Astrocyte of the cerebellum (primary cell): Measurements from ENCODE around the gene IQCE.
"Not testable (repeated sequence)": the region's sequence is repeated elsewhere in the genome, so short reads cannot be mapped to it uniquely, and the experiment has no call there.

Experiments
- DNase-seq: peaks from one replicate; pipeline ENCODE4 v3.0.0-alpha.2; 2011; ENCODE audit warnings: low read depth
- H3K4me3 ChIP-seq: 2 replicates; pipeline ENCODE4 v1.5.1; 2011; ENCODE audit warnings: mild to moderate bottlenecking, low read depth, low read length, moderate library complexity
- in situ Hi-C: cut with HindIII; loops from 2 replicates; pipeline ENCODE4 v1.10.0; 2017; ENCODE audit warnings: low sequenced_read_pairs
- TF ChIP-seq, protein P1 (sequence below): IDR thresholded peaks from 2 replicates; pipeline ENCODE4 v1.5.1; 2012; ENCODE audit warnings: low read length, low read depth, moderate library complexity, mild to moderate bottlenecking; ENCODE audit errors: missing control alignments

Gene IQCE

DNA sequence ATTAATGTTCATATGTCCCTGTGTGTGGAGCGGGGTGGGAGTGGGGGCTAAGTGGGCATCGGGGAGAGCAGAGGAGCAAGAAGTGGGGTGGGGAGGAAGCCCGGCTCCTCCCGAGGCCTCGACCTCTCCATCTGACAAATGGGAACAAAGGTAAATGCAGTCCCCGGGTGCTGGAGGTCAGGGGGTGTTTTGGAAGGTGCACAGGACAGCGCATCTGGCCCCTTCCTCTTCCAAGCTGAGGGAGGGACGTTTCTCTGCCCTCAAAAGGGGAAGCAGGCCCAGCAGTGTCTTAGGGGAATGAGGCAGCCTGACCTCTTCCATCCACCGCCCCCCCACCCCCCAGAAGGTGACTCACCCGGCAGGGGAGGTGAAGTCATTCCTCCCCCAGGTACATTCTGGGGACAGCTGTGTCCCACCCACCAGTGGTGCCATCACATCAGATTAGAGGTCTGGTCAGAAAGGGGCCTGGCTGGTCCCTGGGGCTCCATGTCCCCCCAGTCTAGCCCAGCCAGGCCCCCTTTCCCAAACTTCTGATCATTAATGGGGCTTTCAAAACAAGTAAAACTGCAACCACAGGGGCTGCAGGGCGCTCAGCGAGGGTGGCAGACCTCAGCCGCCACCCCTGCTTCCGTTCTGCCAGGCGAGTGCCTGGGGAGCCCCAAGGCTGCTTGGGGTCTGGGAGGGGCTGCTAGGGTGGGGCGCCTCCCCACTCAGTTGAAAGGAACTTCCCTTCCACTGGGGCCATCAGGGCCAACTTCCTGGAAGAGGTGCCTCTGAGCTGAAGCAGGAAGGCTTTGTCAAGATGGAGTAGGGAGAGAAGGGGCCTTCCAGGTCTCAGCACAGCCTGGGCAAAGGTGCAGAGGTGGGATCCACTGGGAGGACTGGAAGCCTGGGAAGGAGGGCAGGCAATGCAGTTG, 28.4 kb upstream of the IQCE start:
- TF ChIP-seq, protein P1, sequence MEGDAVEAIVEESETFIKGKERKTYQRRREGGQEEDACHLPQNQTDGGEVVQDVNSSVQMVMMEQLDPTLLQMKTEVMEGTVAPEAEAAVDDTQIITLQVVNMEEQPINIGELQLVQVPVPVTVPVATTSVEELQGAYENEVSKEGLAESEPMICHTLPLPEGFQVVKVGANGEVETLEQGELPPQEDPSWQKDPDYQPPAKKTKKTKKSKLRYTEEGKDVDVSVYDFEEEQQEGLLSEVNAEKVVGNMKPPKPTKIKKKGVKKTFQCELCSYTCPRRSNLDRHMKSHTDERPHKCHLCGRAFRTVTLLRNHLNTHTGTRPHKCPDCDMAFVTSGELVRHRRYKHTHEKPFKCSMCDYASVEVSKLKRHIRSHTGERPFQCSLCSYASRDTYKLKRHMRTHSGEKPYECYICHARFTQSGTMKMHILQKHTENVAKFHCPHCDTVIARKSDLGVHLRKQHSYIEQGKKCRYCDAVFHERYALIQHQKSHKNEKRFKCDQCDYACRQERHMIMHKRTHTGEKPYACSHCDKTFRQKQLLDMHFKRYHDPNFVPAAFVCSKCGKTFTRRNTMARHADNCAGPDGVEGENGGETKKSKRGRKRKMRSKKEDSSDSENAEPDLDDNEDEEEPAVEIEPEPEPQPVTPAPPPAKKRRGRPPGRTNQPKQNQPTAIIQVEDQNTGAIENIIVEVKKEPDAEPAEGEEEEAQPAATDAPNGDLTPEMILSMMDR = no peak
- in situ Hi-C loops = no loop called here
- no peak for DNase-seq
- no peak overlapping the region for H3K4me3 ChIP-seq

GRCh38 chr7:2530994-2531795, 27.6 kb upstream of the IQCE start:
- in situ Hi-C loops, H3K4me3 ChIP-seq: not testable (repeated sequence)

DNA sequence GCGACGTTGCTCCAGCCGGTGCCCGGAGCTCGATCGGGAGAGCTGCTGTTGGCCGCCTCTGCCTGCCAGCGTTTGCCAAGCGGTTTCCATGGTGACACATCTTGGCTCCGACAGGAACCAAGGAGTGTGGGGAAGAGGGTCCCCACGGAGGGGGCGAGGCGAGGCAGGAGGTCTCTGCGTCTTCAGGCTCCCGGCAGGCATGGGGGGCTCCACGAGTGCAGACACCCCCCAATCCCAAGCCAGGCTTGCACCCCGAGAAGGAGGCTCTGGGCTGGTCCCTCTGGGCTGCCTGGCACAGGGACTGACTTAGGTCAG, 27.0 kb upstream of the IQCE start:
- in situ Hi-C loops, DNase-seq, H3K4me3 ChIP-seq: not testable (repeated sequence)

More at GRCh38 chr7:2530994-2531795, 27.6 kb upstream of the IQCE start:
- DNase-seq = not testable (repeated sequence)

DNA sequence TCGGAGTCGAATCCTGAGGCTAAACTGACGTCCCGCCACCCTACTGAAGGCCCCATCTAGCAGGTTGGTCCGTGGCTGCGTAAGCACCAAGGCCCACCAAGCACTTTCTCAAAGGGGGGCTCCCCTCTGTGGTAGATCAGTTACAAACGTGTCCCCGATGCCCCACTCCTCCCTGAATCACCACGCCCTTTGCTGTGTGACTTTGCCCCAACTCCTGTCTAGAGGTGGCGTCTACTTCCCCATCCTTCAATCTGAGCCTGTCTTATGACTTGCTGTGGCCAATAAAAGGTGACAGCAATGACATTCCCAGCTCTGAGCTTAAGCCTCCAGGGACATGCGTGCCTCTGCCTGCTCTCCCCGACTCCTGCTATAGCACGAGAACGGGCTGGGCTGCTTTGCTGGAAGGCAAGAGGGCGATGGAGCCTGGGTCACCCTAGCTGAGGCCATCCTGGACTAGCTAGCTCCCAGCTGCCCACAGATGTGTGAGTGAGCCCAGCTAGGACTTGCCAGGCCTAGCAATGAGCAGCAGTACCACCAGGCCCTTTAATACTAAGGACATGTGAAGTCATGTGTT, 26.5 kb upstream of the IQCE start:
- H3K4me3 ChIP-seq, DNase-seq, in situ Hi-C loops: not testable (repeated sequence)

GRCh38 chr7:2532816-2533215, 26.0 kb upstream of the IQCE start:
- in situ Hi-C loops, H3K4me3 ChIP-seq, DNase-seq: not testable (repeated sequence)

DNA sequence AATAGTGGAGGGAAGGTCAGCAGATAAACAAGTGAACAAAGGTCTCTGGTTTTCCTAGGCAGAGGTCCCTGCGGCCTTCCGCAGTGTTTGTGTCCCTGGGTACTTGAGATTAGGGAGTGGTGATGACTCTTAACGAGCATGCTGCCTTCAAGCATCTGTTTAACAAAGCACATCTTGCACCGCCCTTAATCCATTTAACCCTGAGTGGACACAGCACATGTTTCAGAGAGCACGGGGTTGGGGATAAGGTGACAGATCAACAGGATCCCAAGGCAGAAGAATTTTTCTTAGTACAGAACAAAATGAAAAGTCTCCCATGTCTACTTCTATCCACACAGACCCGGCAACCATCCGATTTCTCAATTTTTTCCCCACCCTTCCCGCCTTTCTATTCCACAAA, 25.2 kb upstream of the IQCE start:
- H3K4me3 ChIP-seq, in situ Hi-C loops, DNase-seq: not testable (repeated sequence)

DNA sequence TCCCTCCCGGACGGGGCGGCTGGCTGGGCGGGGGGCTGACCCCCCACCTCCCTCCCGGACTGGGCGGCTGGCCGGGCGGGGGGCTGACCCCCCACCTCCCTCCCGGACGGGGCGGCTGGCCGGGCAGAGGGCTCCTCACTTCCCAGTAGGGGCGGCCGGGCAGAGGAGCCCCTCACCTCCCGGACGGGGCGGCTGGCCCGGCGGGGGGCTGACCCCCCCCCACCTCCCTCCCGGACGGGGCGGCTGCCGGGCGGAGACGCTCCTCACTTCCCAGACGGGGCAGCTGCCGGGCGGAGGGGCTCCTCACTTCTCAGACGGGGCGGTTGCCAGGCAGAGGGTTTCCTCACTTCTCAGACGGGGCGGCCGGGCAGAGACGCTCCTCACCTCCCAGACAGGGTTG, 24.6 kb upstream of the IQCE start:
- in situ Hi-C loops, H3K4me3 ChIP-seq: not testable (repeated sequence)

GRCh38 chr7:2535872-2536627, 22.7 kb upstream of the IQCE start:
- DNase-seq, H3K4me3 ChIP-seq, in situ Hi-C loops: not testable (repeated sequence)

More for the DNA sequence above, 24.6 kb upstream of the IQCE start:
- DNase-seq = not testable (repeated sequence)

DNA sequence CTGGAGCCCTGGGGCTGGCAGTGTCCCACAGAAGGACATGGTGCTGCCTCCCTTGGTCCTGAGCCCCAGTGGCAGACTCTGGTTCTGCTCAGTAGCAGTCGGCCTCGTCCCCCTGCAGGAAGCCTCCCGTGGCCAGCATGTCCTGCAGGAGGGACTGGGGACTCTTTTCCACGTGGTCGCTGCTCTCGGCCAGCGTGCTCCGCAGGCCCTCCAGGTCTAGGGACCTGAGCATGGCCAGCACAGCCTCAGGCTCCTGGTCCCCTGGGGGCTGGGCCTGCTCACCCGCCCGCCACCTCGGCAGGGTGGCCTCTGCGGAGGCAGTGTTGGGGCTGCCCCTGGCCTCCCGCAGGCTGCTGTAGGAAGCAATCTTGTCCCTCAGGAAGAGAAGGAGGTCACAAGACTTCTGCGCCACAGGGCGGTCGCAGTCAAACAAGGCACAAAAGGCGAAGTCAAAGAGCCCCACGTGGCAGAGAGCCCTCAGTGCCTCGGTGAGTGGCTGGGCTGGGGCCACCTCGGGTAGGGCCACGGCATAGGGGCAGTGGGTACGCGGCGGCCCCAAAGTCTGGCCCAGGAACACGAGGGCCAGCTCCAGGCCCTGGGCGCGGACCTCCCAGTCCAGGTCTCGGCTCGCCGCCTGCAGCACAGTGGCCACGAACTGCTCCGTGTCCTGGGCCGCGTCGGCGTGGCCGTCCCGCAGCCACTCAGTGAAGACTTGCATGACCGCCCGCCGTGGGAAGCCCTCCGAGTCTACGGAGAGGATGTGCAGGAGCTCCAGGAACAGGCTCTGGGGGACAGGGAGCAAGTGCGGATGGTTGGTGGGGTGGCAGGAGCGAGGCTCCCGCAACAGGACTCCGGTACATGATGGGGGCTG, 20.6 kb upstream of the IQCE start:
- in situ Hi-C loops = no loop called here
- TF ChIP-seq, protein P1 = no peak
- DNase-seq = no peak
- no peak overlapping the region for H3K4me3 ChIP-seq
